Neural cell (in vitro differentiated cells): ENCODE data around the gene STPG4. TPM values are rescaled to one million over a fixed set of nuclear protein-coding genes. Genes with fewer than 3 reads are reported as not detected.

ENCODE experiments used
- H2AFZ ChIP-seq: fragments of 200-600, 300-800 bp; sonication (generic), shearing (Covaris generic); 2 replicates; pipeline ENCODE4 v1.6.0; 2014; ENCODE audit warnings: low read depth, mild to moderate bottlenecking, antibody characterized with exemption, low read length, moderate library complexity
- H3F3A ChIP-seq: fragments of 200-600 bp; shearing (Covaris generic); 2 replicates; pipeline ENCODE4 v1.6.1; 2016; ENCODE audit warnings: mild to moderate bottlenecking, moderate library complexity, mixed read lengths, antibody characterized with exemption, low read length; ENCODE audit not compliant: insufficient read depth, poor library complexity, severe bottlenecking
- H3K27ac ChIP-seq: fragments of 200-600, 300-800 bp; sonication (generic), shearing (Covaris generic); 2 replicates; pipeline ENCODE4 v1.5.1; 2014; ENCODE audit warnings: mild to moderate bottlenecking, low read length, moderate library complexity
- H3K27me3 ChIP-seq: fragments of 300-800, 200-600 bp; sonication (generic), shearing (Covaris generic); 2 replicates; pipeline ENCODE4 v1.6.0; 2014; ENCODE audit warnings: mild to moderate bottlenecking, low read depth, low read length, moderate library complexity; ENCODE audit not compliant: insufficient read depth
- H3K36me3 ChIP-seq: fragments of 300-800, 200-600 bp; sonication (generic), shearing (Covaris generic); 2 replicates; pipeline ENCODE4 v1.5.1; 2014; ENCODE audit warnings: mild to moderate bottlenecking, antibody characterized with exemption, low read length, moderate library complexity; ENCODE audit not compliant: insufficient read depth
- H3K4me2 ChIP-seq: fragments of 300-800, 200-600 bp; sonication (generic), shearing (Covaris generic); 2 replicates; pipeline ENCODE4 v1.6.0; 2014; ENCODE audit warnings: mild to moderate bottlenecking, low read length
- H3K4me3 ChIP-seq: fragments of 300-800, 200-600 bp; sonication (generic), shearing (Covaris generic); 2 replicates; pipeline ENCODE4 v1.5.1; 2014; ENCODE audit warnings: mild to moderate bottlenecking, low read length, moderate library complexity
- H3K79me2 ChIP-seq: fragments of 200-600 bp; shearing (Covaris generic); replicated peaks from 2 replicates; pipeline ENCODE4 v1.6.0; 2014; ENCODE audit warnings: mild to moderate bottlenecking, low read length, moderate library complexity; ENCODE audit not compliant: insufficient read depth
- H3K9ac ChIP-seq: fragments of 300-800, 200-600 bp; sonication (generic), shearing (Covaris generic); 2 replicates; pipeline ENCODE4 v1.6.1; 2016; ENCODE audit warnings: mild to moderate bottlenecking, low read length, mixed read lengths
- H3K9me2 ChIP-seq: fragments of 200-600 bp; shearing (Covaris generic); 2 replicates; pipeline ENCODE4 v1.6.1; 2016; ENCODE audit warnings: mild to moderate bottlenecking, low read length, mixed read lengths; ENCODE audit not compliant: insufficient read depth
- H3K9me3 ChIP-seq: fragments of 200-600, 300-800 bp; sonication (generic), shearing (Covaris generic); 2 replicates; pipeline ENCODE4 v1.6.1; 2016; ENCODE audit warnings: mild to moderate bottlenecking, mixed run types, low read length, moderate library complexity, mixed read lengths
- H4K20me1 ChIP-seq: fragments of 200-600 bp; shearing (Covaris generic); 2 replicates; pipeline ENCODE4 v1.6.1; 2016; ENCODE audit warnings: mild to moderate bottlenecking, mixed run types; ENCODE audit not compliant: insufficient read depth
- EP300 ChIP-seq: fragments of 450-650 bp; conservative IDR thresholded peaks from 2 replicates; pipeline ENCODE4 v1.6.1; 2014; ENCODE audit warnings: antibody characterized with exemption, mild to moderate bottlenecking, moderate library complexity; ENCODE audit not compliant: poor library complexity, severe bottlenecking
- EZH2 ChIP-seq: fragments of 200-600, 300-800 bp; shearing (Covaris generic), sonication (generic); IDR thresholded peaks from 2 replicates; pipeline ENCODE4 v1.6.1; 2014; ENCODE audit warnings: antibody characterized with exemption, low read length, borderline replicate concordance, mild to moderate bottlenecking; ENCODE audit not compliant: insufficient read depth, poor library complexity, severe bottlenecking
- MXI1 ChIP-seq: fragments of 450-650 bp; conservative IDR thresholded peaks from 2 replicates; pipeline ENCODE4 v1.6.1; 2014; ENCODE audit warnings: antibody characterized with exemption, mild to moderate bottlenecking; ENCODE audit not compliant: poor library complexity, severe bottlenecking
- POLR2AphosphoS5 ChIP-seq: IDR thresholded peaks from 2 replicates; pipeline ENCODE4 v1.6.1; 2012
- RAD21 ChIP-seq: fragments of 450-650 bp; conservative IDR thresholded peaks from 2 replicates; pipeline ENCODE4 v1.6.1; 2014; ENCODE audit warnings: antibody characterized with exemption, mild to moderate bottlenecking, moderate library complexity
- SMC3 ChIP-seq: fragments of 450-650 bp; conservative IDR thresholded peaks from 2 replicates; pipeline ENCODE4 v1.6.1; 2014; ENCODE audit warnings: antibody characterized with exemption, mild to moderate bottlenecking, moderate library complexity; ENCODE audit not compliant: poor library complexity
- TAF1 ChIP-seq: IDR thresholded peaks from 2 replicates; pipeline ENCODE4 v1.6.1; 2012; ENCODE audit warnings: low read depth
- polyA plus RNA-seq: library from polyadenylated mRNA; depleted of rRNA; stranded (reverse); fragments of >200 nt; gene quantifications from 2 replicates; pipeline ENCODE4 v1.2.3, GENCODE V29; 2014
- TF ChIP-seq, protein P1 (sequence below): IDR thresholded peaks from 2 replicates; pipeline ENCODE4 v1.6.1; 2012; ENCODE audit warnings: borderline replicate concordance
- TF ChIP-seq, protein P2 (sequence below): fragments of 450-650 bp; IDR thresholded peaks from 2 replicates; pipeline ENCODE4 v1.5.1; 2014; ENCODE audit warnings: antibody characterized with exemption, mild to moderate bottlenecking, moderate library complexity; ENCODE audit not compliant: poor library complexity, severe bottlenecking

STPG4 gene
- polyA plus RNA-seq, 1 donor from 2014 or later, result not detected

DNA sequence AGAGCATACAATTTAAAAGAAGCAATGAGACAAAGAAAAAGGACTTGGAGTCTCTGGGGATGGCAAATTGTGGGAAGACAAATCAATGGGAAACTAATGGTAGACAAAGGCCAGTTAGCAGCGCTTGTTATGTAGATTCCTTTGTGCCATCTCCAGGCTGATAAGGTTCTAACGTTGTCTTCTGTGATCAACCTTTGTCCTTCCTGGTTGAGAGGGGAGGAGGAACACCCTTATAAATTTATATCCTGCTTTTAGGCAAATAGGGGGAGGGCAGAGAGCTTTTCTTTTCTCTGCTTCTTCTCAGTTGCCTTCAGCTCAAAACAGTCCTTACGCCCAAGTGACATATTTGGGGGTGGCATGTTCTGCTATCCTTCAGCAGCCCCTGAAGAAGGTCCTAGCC, 89.8 kb downstream of the STPG4 start:
- Histone ChIP-seq H3K27ac (no peak overlapping the region), H3F3A (no peaks in the 10 kb centered on the region), H3K4me2 (no peak overlapping the region), H3K79me2 (no peaks in the 10 kb centered on the region), H3K27me3 (no peaks in the 10 kb centered on the region), H2AFZ (no peak overlapping the region), H3K9me2 (no peaks in the 10 kb centered on the region), H3K9ac (no peak overlapping the region), H3K9me3 (no peaks in the 10 kb centered on the region), H3K36me3 (no peaks in the 10 kb centered on the region), H3K4me3 (no peak overlapping the region), H4K20me1 (no peaks in the 10 kb centered on the region)
- TF ChIP-seq RAD21, result no peak
- TF ChIP-seq SMC3, result no peak
- TF ChIP-seq TAF1, result no peak
- TF ChIP-seq POLR2AphosphoS5, result no peak
- no peak for TF ChIP-seq EZH2
- TF ChIP-seq, protein P1, sequence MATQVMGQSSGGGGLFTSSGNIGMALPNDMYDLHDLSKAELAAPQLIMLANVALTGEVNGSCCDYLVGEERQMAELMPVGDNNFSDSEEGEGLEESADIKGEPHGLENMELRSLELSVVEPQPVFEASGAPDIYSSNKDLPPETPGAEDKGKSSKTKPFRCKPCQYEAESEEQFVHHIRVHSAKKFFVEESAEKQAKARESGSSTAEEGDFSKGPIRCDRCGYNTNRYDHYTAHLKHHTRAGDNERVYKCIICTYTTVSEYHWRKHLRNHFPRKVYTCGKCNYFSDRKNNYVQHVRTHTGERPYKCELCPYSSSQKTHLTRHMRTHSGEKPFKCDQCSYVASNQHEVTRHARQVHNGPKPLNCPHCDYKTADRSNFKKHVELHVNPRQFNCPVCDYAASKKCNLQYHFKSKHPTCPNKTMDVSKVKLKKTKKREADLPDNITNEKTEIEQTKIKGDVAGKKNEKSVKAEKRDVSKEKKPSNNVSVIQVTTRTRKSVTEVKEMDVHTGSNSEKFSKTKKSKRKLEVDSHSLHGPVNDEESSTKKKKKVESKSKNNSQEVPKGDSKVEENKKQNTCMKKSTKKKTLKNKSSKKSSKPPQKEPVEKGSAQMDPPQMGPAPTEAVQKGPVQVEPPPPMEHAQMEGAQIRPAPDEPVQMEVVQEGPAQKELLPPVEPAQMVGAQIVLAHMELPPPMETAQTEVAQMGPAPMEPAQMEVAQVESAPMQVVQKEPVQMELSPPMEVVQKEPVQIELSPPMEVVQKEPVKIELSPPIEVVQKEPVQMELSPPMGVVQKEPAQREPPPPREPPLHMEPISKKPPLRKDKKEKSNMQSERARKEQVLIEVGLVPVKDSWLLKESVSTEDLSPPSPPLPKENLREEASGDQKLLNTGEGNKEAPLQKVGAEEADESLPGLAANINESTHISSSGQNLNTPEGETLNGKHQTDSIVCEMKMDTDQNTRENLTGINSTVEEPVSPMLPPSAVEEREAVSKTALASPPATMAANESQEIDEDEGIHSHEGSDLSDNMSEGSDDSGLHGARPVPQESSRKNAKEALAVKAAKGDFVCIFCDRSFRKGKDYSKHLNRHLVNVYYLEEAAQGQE, result no peak
- TF ChIP-seq MXI1, result no peak

DNA sequence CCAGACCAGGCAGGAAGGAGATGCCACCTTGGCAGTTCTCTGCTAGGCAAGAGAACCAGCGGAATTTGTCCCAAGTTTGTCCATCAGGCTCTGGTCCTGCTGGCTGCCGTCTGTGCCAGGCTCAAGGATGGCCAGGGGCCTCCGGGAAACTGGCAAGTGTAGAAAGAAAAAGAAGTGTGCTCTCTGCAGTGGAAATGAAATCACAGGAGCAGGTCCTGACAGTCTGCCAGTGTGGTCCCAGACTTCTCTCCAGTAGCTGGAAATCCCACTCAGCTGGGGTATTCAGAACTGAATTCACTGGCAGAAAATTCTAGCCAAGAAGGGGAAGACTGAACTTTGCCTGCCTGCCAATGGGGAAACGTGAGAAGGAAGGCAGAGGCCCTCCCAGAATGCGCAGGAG, 91.0 kb downstream of the STPG4 start:
- TF ChIP-seq, protein P1, result no peak
- TF ChIP-seq EP300, result no peak
- no peak for TF ChIP-seq EZH2
- TF ChIP-seq RAD21, result no peak
- TF ChIP-seq SMC3, result no peak
- no peak for TF ChIP-seq POLR2AphosphoS5
- TF ChIP-seq TAF1, result no peak
- no peak for TF ChIP-seq MXI1
- TF ChIP-seq, protein P2, sequence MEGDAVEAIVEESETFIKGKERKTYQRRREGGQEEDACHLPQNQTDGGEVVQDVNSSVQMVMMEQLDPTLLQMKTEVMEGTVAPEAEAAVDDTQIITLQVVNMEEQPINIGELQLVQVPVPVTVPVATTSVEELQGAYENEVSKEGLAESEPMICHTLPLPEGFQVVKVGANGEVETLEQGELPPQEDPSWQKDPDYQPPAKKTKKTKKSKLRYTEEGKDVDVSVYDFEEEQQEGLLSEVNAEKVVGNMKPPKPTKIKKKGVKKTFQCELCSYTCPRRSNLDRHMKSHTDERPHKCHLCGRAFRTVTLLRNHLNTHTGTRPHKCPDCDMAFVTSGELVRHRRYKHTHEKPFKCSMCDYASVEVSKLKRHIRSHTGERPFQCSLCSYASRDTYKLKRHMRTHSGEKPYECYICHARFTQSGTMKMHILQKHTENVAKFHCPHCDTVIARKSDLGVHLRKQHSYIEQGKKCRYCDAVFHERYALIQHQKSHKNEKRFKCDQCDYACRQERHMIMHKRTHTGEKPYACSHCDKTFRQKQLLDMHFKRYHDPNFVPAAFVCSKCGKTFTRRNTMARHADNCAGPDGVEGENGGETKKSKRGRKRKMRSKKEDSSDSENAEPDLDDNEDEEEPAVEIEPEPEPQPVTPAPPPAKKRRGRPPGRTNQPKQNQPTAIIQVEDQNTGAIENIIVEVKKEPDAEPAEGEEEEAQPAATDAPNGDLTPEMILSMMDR, result no peak
- Histone ChIP-seq H3K27me3 (no peaks in the 10 kb centered on the region), H3K4me3 (no peak overlapping the region)

More for the DNA sequence above, 91.0 kb downstream of the STPG4 start:
- Histone ChIP-seq H3K4me2 (no peak overlapping the region), H3K27ac (peak overlapping the region; percentile 57), H4K20me1 (no peaks in the 10 kb centered on the region), H3K9ac (no peak overlapping the region), H3K9me3 (no peaks in the 10 kb centered on the region), H2AFZ (no peak overlapping the region), H3K36me3 (no peaks in the 10 kb centered on the region), H3K9me2 (no peaks in the 10 kb centered on the region), H3F3A (no peaks in the 10 kb centered on the region), H3K79me2 (no peaks in the 10 kb centered on the region)
